ENCODE data around the gene CTBP2. TPM values are rescaled to one million over a fixed set of nuclear protein-coding genes. Genes with fewer than 3 reads are reported as not detected.

CTBP2 gene
- total RNA-seq, 2 donors from 2014 or later: 32.0 to 49.0 TPM

- no peaks in the 10 kb centered on the region for H3K27me3 ChIP-seq
- intact Hi-C loops (cut with DNase I): no loop called here
- TF ChIP-seq CTCF (IDR thresholded peaks at IDR 0.05) (no peak), POLR2A (IDR thresholded peaks at IDR 0.05) (no peak)
- H3K27ac ChIP-seq: no peak overlapping the region
- H3K9me3 ChIP-seq: no peaks in the 10 kb centered on the region
- DNase-seq: no peak
- WGBS, 2 donors: 77 to 81% methylated on average over 10 of the region's 12 CpGs
- no peaks in the 10 kb centered on the region for H3K36me3 ChIP-seq (replicated peaks in 1 of 2; ENCODE audit: insufficient read depth in 1 of 2, low read depth in 2 of 2)
- H3K4me1 ChIP-seq: peaks cover 31% of the 10 kb centered on the region
- ATAC-seq: no peak
- H3K4me3 ChIP-seq: no peak overlapping the region
These were observed 142.6 kb downstream of the CTBP2 start for GRCh38 chr10:125017547-125018298.

GRCh38 chr10:125016611-125017202 is 143.7 kb downstream of the CTBP2 start:
- no peak for ATAC-seq
- intact Hi-C loops (cut with DNase I): no loop called here
- Histone ChIP-seq H3K27me3 (no peaks in the 10 kb centered on the region), H3K36me3 (replicated peaks in 1 of 2; ENCODE audit: insufficient read depth in 1 of 2, low read depth in 2 of 2) (no peaks in the 10 kb centered on the region), H3K4me1 (peaks cover 20% of the 10 kb centered on the region), H3K27ac (peak overlapping the region in 2 of 4 donors; percentile 35 to 37), H3K9me3 (no peaks in the 10 kb centered on the region), H3K4me3 (no peak overlapping the region)
- 79 to 90% methylated on average over 14 of the region's 14 CpGs for WGBS, 2 donors
- no peak for TF ChIP-seq CTCF (IDR thresholded peaks at IDR 0.05)
- TF ChIP-seq POLR2A (IDR thresholded peaks at IDR 0.05): no peak
- peak in 2 of 4 donors; percentile 48 to 53 for DNase-seq

- Histone ChIP-seq H3K27ac (peak overlapping the region in 2 of 4 donors; percentile 35 to 37), H3K9me3 (no peaks in the 10 kb centered on the region), H3K4me3 (no peak overlapping the region), H3K4me1 (peaks cover 15% of the 10 kb centered on the region), H3K27me3 (no peaks in the 10 kb centered on the region), H3K36me3 (replicated peaks in 1 of 2; ENCODE audit: insufficient read depth in 1 of 2, low read depth in 2 of 2) (no peaks in the 10 kb centered on the region)
- TF ChIP-seq POLR2A (IDR thresholded peaks at IDR 0.05): no peak
- no peak for TF ChIP-seq CTCF (IDR thresholded peaks at IDR 0.05)
- 74 to 85% methylated on average over 7 to 9 of the region's 10 CpGs for WGBS, 2 donors
- no peak for DNase-seq
- intact Hi-C loops (cut with DNase I): no loop called here
- no peak for ATAC-seq
These were observed 144.2 kb downstream of the CTBP2 start for GRCh38 chr10:125016123-125016522.

- no peaks in the 10 kb centered on the region for H3K27me3 ChIP-seq
- H3K4me1 ChIP-seq: peaks cover 15% of the 10 kb centered on the region
- ATAC-seq (no peak), DNase-seq (peak in 1 of 4 donors; percentile 38)
- H3K9me3 ChIP-seq: no peaks in the 10 kb centered on the region
- TF ChIP-seq CTCF (IDR thresholded peaks at IDR 0.05): no peak
- no peak for TF ChIP-seq POLR2A (IDR thresholded peaks at IDR 0.05)
- no peak overlapping the region for H3K4me3 ChIP-seq
- H3K27ac ChIP-seq: peak overlapping the region in 1 of 4 donors; percentile 37
- intact Hi-C loops (cut with DNase I): no loop called here
- H3K36me3 ChIP-seq (replicated peaks in 1 of 2; ENCODE audit: insufficient read depth in 1 of 2, low read depth in 2 of 2): no peaks in the 10 kb centered on the region
- WGBS, 2 donors: 66 to 73% methylated on average over 14 to 23 of the region's 23 CpGs
These were observed 144.9 kb downstream of the CTBP2 start for GRCh38 chr10:125015356-125015944.
